Prostate gland (tissue), 2 donors: ENCODE data around the gene FAM53B. TPM values are rescaled to one million over a fixed set of nuclear protein-coding genes. Genes with fewer than 3 reads are reported as not detected.

Experiments
- DNase-seq: peaks from one replicate; pipeline ENCODE4 v3.0.0-alpha.2; 2019; ENCODE audit warnings: low spot score
- H3K27ac ChIP-seq, 2 donors: fragments of 200-600 bp; sonication (generic); 2 replicates each; pipeline ENCODE4 v1.5.1; 2017 to 2019
- H3K27me3 ChIP-seq: fragments of 200-600 bp; sonication (generic); replicated peaks from 2 replicates; pipeline ENCODE4 v1.5.1; 2019; ENCODE audit not compliant: insufficient read depth
- H3K36me3 ChIP-seq, 2 donors: fragments of 200-600 bp; sonication (generic); 1 replicate in 1 of 2; 2 replicates in 1 of 2; pipeline versions ENCODE4 v1.5.1 to v1.8.1; 2017 to 2019
- H3K4me1 ChIP-seq: fragments of 200-600 bp; sonication (generic); replicated peaks from 2 replicates; pipeline ENCODE4 v1.5.1; 2019
- H3K4me3 ChIP-seq, 2 donors: fragments of 200-600 bp; sonication (generic); 2 replicates each; pipeline ENCODE4 v1.5.1; 2017 to 2019
- H3K9me3 ChIP-seq: fragments of 200-600 bp; sonication (generic); 2 replicates; pipeline ENCODE4 v1.5.1; 2017
- POLR2A ChIP-seq: fragments of 450-650 bp; IDR thresholded peaks from one replicate; pipeline ENCODE4 v1.6.1; 2016; ENCODE audit warnings: antibody characterized with exemption, mild to moderate bottlenecking
- POLR2AphosphoS5 ChIP-seq: sonication (generic); formaldehyde crosslinking; IDR thresholded peaks from one replicate; pipeline ENCODE4 v1.6.1; 2017; ENCODE audit warnings: antibody characterized with exemption
- WGBS: methylation state at CpG from one replicate; pipeline ENCODE4 v1.1.5; 2018; 5-methylcytosine and 5-hydroxymethylcytosine counted together
- intact Hi-C: fragments of 100-400 bp; cut with DNase I; formaldehyde crosslinking; loops from one replicate; pipeline ENCODE4 v1.14.2; 2022
- total RNA-seq, 2 donors: library from RNA; depleted of rRNA; stranded (reverse); fragments of >200 nt; gene quantifications; one replicate each; pipeline ENCODE4 v1.1.0, GENCODE V29; 2016
- TF ChIP-seq, protein P1 (sequence below), 4 experiments: fragments of 200-600 bp in 2 of 4; fragments of 450-650 bp in 2 of 4; sonication (generic) in 2 of 4; IDR thresholded peaks; 1 replicate in 3 of 4; 2 replicates in 1 of 4; pipeline ENCODE4 v1.5.1; 2016 to 2019; ENCODE audit warnings: antibody characterized with exemption in 4 of 4, mild to moderate bottlenecking in 2 of 4, moderate library complexity in 2 of 4

The FAM53B gene
- total RNA-seq, 2 donors from 2014 or later, result 28.9 to 101 TPM

DNA sequence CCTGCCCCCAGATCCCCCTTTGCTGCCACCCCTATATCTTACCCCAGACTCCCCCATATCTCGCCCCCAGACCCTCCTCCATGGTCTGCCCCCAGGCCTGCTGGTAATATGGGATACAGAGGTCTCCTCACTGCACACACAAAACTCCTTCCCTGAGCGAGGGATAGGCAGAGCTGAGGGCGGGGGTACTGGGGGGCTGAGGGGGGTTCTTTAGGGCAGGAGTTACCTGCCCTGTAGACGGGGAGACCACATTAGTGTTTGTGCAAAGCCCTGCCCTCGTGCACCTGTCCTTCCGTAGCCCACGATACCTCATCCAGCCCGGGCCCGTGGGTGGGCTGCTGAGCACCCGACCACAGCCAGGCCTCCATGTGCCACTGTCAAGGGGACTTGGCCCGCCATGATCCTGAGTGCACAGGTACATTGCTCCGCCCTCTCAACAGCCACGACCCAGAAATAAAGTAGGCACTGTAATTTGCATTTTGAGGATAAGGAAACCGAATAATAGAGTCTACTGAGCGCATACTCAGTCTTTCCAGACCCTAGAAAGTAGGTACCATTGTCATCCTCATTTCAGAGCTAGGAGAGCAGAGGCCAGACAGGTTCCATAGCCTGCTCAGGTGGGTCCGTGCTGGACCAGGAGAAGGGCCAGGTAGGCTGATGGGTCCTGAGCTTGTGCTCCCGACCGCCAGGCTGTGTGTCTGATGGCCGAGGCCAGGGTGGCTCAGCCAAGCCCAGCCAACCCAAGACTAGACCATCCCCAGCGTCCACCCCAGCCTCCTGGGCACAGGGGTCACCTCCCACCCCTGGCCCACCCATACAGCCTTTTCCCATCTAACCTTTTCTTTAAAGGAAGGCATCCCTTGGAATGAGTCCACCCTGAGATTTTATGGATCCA is 167.4 kb downstream of the FAM53B start:
- H3K4me3 ChIP-seq, result no peak overlapping the region
- 84% methylated on average over 20 of the region's 20 CpGs for WGBS
- TF ChIP-seq, protein P1, sequence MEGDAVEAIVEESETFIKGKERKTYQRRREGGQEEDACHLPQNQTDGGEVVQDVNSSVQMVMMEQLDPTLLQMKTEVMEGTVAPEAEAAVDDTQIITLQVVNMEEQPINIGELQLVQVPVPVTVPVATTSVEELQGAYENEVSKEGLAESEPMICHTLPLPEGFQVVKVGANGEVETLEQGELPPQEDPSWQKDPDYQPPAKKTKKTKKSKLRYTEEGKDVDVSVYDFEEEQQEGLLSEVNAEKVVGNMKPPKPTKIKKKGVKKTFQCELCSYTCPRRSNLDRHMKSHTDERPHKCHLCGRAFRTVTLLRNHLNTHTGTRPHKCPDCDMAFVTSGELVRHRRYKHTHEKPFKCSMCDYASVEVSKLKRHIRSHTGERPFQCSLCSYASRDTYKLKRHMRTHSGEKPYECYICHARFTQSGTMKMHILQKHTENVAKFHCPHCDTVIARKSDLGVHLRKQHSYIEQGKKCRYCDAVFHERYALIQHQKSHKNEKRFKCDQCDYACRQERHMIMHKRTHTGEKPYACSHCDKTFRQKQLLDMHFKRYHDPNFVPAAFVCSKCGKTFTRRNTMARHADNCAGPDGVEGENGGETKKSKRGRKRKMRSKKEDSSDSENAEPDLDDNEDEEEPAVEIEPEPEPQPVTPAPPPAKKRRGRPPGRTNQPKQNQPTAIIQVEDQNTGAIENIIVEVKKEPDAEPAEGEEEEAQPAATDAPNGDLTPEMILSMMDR (IDR thresholded peaks at IDR 0.05), result no peak
- TF ChIP-seq POLR2AphosphoS5, result no peak
- no peak for TF ChIP-seq POLR2A
- intact Hi-C loops, result no loop called here
- H3K4me1 ChIP-seq, result no peaks in the 10 kb centered on the region
- H3K27ac ChIP-seq, result no peak overlapping the region
- H3K36me3 ChIP-seq, result no peaks in the 10 kb centered on the region
- H3K9me3 ChIP-seq, result no peaks in the 10 kb centered on the region
- no peaks in the 10 kb centered on the region for H3K27me3 ChIP-seq
- DNase-seq, result no peak

DNA sequence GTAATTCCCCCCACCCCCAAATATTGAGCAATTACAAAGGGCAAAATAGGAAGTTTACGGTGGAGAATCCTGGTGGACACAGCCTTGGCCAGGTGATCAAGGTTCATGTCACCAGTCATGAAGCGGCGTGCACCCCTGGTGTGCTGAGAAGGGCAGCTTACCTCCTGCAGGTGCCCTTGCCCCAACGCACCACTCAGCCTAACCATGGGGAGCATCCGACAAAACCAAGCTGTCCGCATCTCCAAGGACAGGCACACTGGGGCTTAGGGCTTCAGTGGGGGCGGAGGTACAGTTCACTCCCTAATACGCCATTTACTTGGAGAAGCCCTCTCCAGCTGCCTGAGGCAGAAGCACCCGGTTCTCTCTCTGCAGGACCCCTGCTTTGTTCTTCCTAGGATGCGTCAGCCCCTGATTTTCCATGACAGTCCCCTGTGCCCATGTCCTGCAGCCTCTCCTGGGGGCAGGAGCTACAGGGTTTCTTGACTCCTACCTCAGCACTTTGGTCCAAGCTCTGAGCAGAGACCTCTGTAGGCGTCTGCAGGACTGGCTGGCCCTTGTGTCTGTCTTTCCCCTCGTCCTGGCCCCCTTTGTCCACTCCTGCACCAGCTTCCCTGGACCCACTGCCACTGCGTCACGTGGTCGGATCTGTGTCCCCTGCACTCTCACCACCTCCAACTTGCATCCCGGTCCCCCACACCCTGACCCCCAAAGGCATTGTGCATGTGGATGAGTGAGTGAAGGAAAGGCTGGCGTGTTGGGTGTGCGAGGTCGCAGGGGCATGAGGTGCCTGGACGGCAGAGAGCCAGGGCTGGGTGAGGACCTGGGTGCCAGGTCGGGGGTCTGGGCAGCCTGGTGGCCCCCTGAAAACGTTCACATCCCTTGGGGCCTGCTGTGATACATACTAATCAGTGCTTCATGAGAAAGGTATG is 168.8 kb downstream of the FAM53B start:
- Histone ChIP-seq H3K4me3 (no peak overlapping the region), H3K27ac (no peak overlapping the region), H3K9me3 (no peaks in the 10 kb centered on the region), H3K36me3 (no peaks in the 10 kb centered on the region), H3K4me1 (no peaks in the 10 kb centered on the region), H3K27me3 (no peaks in the 10 kb centered on the region)
- WGBS, result 96% methylated on average over 22 of the region's 22 CpGs
- DNase-seq, result no peak
- TF ChIP-seq, protein P1 (IDR thresholded peaks at IDR 0.05), result no peak
- TF ChIP-seq POLR2A, result no peak
- no peak for TF ChIP-seq POLR2AphosphoS5
- intact Hi-C loops, result no loop called here

DNA sequence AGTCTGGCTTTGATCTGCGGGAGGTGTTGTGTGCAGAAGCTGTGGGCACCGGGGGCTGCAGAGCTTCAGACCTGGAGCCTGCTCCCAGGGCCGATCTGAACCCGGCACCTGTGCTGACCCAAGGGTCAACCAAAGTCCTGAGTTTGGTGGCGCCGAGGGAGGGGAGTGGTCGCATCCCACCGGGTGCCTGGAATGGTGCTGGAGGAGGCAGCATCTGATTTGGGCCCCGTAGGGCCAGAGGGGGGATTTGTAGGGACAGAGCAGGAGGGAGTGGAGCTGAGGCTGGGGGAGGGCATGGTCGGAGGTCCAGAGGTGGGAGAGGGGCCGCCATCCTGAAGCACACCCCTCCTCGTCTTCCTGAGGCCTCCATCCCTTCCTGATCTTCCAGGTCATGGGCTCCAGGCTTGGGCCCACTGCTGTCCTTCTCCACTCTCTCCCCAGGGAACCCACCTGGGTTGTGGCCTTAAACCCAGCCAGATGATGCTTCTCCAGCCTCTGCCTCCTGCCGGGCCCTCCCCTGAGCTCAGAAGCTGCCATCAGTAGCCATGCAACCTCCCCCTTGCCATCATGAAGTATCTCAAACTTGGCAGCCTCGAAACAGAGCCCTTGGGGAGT is 169.6 kb downstream of the FAM53B start:
- H3K27me3 ChIP-seq, result no peaks in the 10 kb centered on the region
- DNase-seq, result no peak
- H3K9me3 ChIP-seq, result no peaks in the 10 kb centered on the region
- no peaks in the 10 kb centered on the region for H3K4me1 ChIP-seq
- H3K36me3 ChIP-seq, result no peaks in the 10 kb centered on the region
- no peak overlapping the region for H3K4me3 ChIP-seq
- WGBS, result 96% methylated on average over 14 of the region's 14 CpGs
- no peak for TF ChIP-seq POLR2A
- TF ChIP-seq, protein P1 (IDR thresholded peaks at IDR 0.05), result no peak
- TF ChIP-seq POLR2AphosphoS5, result no peak
- intact Hi-C loops, result no loop called here
- H3K27ac ChIP-seq, result no peak overlapping the region

DNA sequence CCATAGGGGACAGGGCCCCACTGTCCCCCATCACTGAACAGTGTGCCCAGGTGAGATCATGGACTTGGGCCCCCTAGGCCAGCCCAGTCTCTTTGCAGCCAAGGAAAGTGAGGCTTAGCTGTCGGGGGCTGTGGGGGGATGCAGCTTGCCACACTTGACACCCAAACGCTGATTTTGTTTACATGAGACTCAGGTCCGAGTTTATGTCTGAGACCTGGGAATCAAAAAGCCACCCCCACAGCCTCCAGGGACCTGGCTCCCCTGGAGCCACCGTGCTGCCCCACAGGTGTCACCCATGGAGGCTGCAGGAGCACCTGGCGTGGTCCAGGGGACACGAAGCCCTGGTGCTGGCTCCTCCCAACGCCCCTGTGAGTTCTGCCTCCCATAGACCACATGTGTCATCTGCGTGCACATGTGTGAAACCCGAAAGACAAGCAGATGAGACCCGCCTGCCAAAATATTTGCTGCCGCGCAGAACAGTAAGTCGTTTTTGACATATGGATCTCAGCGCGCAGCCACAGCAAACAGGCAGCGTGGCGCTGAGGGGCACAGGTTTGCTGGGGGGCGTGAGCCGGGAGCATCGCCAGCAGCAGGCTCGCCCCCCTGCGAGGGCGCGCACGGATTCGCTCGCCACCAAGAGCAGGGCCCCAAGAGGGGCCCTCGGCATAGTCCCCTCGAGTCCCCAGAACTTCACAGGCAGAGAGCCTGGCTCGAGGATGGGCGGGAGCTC is 170.3 kb downstream of the FAM53B start:
- Histone ChIP-seq H3K9me3 (no peaks in the 10 kb centered on the region), H3K27me3 (no peaks in the 10 kb centered on the region), H3K27ac (no peak overlapping the region), H3K4me3 (no peak overlapping the region), H3K4me1 (no peaks in the 10 kb centered on the region), H3K36me3 (no peaks in the 10 kb centered on the region)
- intact Hi-C loops, result no loop called here
- WGBS, result 83% methylated on average over 23 of the region's 31 CpGs
- no peak for DNase-seq
- TF ChIP-seq, protein P1 (IDR thresholded peaks at IDR 0.05), result no peak
- TF ChIP-seq POLR2A, result no peak
- TF ChIP-seq POLR2AphosphoS5, result no peak
